Adrenal gland (tissue), 5 donors: ENCODE data around the gene AHNAK.
"Not testable (repeated sequence)": the region's sequence is repeated elsewhere in the genome, so short reads cannot be mapped to it uniquely, and the experiment has no call there.

Experiments
- POLR2A ChIP-seq, 2 donors: fragments of 450-650 bp; IDR thresholded peaks; one replicate each; pipeline ENCODE4 v1.6.1; 2017; ENCODE audit warnings: antibody characterized with exemption in 2 of 2, mild to moderate bottlenecking in 2 of 2, moderate library complexity in 1 of 2
- TF ChIP-seq, protein P1 (sequence below), 6 experiments: fragments of 450-650 bp in 4 of 6; fragments of 200-600 bp in 2 of 6; sonication (generic) in 1 of 6; IDR thresholded peaks; 1 replicate in 5 of 6; 2 replicates in 1 of 6; pipeline versions ENCODE4 v1.5.1 to v1.8.0; 2016 to 2021; ENCODE audit warnings: antibody characterized with exemption in 6 of 6, mild to moderate bottlenecking in 2 of 6, moderate library complexity in 1 of 6
- donor health status: DM: no; HTN: no; CAD: no.

DNA sequence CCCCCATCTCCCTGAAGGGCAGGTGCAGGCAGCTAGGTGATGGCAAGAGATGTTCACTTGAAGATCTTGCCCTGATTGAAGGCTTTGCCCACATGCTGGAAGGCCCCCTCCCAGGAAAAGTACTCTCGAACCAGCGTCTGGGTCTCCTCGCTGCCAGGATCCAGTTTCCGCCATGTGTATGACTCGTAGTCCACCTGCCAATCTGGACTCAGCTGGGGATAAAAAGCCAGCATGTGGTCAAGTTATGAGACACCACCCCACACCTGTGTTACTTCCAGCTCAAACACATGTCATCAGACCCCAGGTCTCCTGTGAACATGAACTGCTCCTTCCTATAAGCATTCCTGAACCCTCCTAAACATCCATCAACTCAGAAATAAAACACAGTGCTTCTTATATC, 13.0 kb upstream of the AHNAK start:
- TF ChIP-seq, protein P1, sequence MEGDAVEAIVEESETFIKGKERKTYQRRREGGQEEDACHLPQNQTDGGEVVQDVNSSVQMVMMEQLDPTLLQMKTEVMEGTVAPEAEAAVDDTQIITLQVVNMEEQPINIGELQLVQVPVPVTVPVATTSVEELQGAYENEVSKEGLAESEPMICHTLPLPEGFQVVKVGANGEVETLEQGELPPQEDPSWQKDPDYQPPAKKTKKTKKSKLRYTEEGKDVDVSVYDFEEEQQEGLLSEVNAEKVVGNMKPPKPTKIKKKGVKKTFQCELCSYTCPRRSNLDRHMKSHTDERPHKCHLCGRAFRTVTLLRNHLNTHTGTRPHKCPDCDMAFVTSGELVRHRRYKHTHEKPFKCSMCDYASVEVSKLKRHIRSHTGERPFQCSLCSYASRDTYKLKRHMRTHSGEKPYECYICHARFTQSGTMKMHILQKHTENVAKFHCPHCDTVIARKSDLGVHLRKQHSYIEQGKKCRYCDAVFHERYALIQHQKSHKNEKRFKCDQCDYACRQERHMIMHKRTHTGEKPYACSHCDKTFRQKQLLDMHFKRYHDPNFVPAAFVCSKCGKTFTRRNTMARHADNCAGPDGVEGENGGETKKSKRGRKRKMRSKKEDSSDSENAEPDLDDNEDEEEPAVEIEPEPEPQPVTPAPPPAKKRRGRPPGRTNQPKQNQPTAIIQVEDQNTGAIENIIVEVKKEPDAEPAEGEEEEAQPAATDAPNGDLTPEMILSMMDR (IDR thresholded peaks at IDR 0.05) = not testable (repeated sequence)
- TF ChIP-seq POLR2A (IDR thresholded peaks at IDR 0.05) = not testable (repeated sequence)
